ENCODE data around the gene RPP30. TPM values are rescaled to one million over a fixed set of nuclear protein-coding genes. Genes with fewer than 3 reads are reported as not detected.

Gene RPP30
- total and polyA plus RNA-seq, 2 experiments from 2014 or later = 23.6 to 48.4 TPM

DNA sequence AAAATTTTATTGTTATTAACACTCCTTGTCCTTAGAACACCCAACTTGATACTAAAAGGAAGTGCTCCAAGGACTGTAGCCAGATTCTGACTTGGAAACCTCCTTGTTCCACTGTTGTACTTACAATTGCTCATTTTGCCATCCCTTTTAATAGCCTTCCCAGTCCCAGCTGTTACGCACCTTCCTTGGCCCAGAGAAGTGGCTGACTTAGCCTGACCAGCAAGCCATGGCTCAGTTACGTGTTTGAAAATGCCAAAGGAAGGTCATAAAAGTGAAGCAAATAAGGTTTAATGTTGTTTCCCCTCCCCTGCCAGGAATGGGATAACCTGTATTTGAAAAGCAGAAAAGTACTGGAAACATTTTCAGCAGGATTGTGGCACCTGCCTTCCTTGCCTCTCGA is 52.8 kb downstream of the RPP30 start:
- peaks cover 16% of the 10 kb centered on the region for H3K4me1 ChIP-seq (ENCODE audit: low read depth)
- no peak overlapping the region for H3K27ac ChIP-seq
- H3K36me3 ChIP-seq = no peaks in the 10 kb centered on the region
- H3K27me3 ChIP-seq = peaks cover 16% of the 10 kb centered on the region
- TF ChIP-seq, protein P1, sequence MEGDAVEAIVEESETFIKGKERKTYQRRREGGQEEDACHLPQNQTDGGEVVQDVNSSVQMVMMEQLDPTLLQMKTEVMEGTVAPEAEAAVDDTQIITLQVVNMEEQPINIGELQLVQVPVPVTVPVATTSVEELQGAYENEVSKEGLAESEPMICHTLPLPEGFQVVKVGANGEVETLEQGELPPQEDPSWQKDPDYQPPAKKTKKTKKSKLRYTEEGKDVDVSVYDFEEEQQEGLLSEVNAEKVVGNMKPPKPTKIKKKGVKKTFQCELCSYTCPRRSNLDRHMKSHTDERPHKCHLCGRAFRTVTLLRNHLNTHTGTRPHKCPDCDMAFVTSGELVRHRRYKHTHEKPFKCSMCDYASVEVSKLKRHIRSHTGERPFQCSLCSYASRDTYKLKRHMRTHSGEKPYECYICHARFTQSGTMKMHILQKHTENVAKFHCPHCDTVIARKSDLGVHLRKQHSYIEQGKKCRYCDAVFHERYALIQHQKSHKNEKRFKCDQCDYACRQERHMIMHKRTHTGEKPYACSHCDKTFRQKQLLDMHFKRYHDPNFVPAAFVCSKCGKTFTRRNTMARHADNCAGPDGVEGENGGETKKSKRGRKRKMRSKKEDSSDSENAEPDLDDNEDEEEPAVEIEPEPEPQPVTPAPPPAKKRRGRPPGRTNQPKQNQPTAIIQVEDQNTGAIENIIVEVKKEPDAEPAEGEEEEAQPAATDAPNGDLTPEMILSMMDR (IDR thresholded peaks at IDR 0.05; ENCODE audit: low read depth, low read length) = no peak
- H3K9me3 ChIP-seq (ENCODE audit: low read depth) = no peaks in the 10 kb centered on the region
- H3K4me3 ChIP-seq = no peak overlapping the region
- DNase-seq (ENCODE audit: low read depth in 1 of 2, low spot score in 1 of 2) = no peak

DNA sequence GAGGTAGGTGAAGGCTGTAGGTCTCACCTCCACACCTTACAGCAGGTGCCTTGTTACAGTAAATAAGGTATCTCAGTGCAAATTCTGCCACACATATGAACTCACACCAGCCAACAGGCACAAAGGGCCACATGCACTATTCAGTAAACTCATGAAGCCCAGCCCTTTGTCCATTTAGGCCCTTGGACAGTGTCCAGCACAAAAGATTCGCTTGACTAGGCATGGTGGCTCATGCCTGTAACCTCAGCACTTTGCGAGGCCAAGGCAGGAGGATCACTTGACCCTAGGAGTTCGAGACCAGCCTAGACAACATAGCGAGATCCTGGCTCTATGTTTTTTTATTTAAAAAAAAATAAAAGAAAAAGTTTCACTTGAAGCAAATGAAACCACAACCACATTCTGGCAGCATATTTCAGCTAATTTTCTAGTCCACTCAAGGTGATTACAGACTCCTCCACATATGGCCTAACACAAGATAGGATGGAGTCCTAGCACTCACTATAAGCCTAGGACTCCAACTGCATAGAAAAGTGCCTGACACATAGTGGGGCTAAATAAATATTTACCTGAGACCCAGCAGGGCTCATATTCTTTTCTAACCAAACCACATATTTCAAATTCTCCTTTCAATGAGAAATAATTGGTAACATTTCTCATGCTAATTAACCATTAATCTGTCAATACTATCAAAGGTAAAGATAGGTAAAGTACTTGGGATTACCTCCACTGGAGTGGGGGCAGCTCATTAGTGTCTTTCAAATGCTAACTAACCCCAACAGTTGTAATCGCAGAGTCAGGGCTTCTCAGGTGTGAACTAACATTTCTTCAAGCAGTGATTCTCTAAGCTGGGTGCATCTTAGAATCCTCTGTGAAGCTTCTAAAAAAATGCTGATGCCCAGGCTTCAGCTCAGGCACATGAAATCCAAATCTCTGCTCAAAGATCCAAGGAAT is 53.6 kb downstream of the RPP30 start:
- H3K27me3 ChIP-seq = peaks cover 16% of the 10 kb centered on the region
- no peak overlapping the region for H3K4me3 ChIP-seq
- DNase-seq (ENCODE audit: low read depth in 1 of 2, low spot score in 1 of 2) = no peak
- H3K9me3 ChIP-seq (ENCODE audit: low read depth) = no peaks in the 10 kb centered on the region
- H3K27ac ChIP-seq = no peak overlapping the region
- peaks cover 15% of the 10 kb centered on the region for H3K4me1 ChIP-seq (ENCODE audit: low read depth)
- H3K36me3 ChIP-seq = no peaks in the 10 kb centered on the region
- TF ChIP-seq, protein P1 (IDR thresholded peaks at IDR 0.05; ENCODE audit: low read depth, low read length) = no peak

DNA sequence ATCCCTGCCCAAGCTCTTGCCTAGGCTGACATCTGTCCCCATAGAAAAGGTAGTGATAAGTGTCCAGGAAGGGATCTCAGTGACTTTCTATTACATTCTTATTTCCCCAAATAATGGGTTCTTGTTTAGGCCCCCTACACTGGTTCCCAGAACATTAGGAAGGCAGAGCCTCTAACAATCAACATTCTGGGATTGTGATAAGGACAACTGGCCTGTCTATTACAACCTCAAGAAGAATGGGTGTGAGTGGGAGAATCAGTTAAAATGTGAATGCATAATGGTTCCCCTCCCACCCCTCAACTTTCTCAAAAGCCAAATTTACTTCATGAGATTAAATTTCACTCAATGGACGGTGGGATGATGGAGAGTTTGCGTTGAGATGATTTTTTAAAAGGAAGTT is 55.5 kb downstream of the RPP30 start:
- Histone ChIP-seq H3K27ac (no peak overlapping the region), H3K36me3 (no peaks in the 10 kb centered on the region), H3K4me3 (no peak overlapping the region), H3K27me3 (peaks cover 16% of the 10 kb centered on the region), H3K4me1 (ENCODE audit: low read depth) (peaks cover 18% of the 10 kb centered on the region), H3K9me3 (ENCODE audit: low read depth) (no peaks in the 10 kb centered on the region)
- TF ChIP-seq, protein P1 (IDR thresholded peaks at IDR 0.05; ENCODE audit: low read depth, low read length) = no peak
- DNase-seq (ENCODE audit: low read depth in 1 of 2, low spot score in 1 of 2) = no peak

DNA sequence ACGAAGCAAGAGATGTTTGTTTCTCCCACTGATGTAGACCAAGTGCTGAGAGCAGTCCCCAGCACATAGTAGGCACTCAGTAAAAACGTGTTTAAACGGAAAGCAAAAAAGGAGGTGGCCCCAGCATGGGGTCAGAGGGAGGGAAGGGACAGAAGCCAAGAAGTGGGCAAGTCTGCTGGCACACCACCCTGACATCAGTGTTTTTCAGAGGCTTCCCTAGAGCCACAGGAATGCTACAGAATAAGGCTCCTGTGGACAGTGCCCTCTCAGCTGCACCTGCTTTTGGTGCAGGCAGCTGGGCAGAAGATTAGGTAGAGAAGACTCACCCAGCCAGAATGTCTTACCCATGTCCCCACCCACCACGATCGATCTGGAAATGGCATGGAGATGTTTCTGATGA is 57.4 kb downstream of the RPP30 start:
- TF ChIP-seq, protein P1 (IDR thresholded peaks at IDR 0.05; ENCODE audit: low read depth, low read length) = no peak
- Histone ChIP-seq H3K36me3 (no peaks in the 10 kb centered on the region), H3K4me1 (ENCODE audit: low read depth) (peaks cover 18% of the 10 kb centered on the region), H3K4me3 (no peak overlapping the region), H3K27me3 (peaks cover 3% of the 10 kb centered on the region), H3K9me3 (ENCODE audit: low read depth) (no peaks in the 10 kb centered on the region), H3K27ac (peak overlapping the region; percentile 99)
- no peak for DNase-seq (ENCODE audit: low read depth in 1 of 2, low spot score in 1 of 2)

GRCh38 chr10:90930070-90930837 is 58.5 kb downstream of the RPP30 start:
- peaks cover 3% of the 10 kb centered on the region for H3K27me3 ChIP-seq
- no peaks in the 10 kb centered on the region for H3K9me3 ChIP-seq (ENCODE audit: low read depth)
- DNase-seq (ENCODE audit: low read depth in 1 of 2, low spot score in 1 of 2) = peak; percentile 81 to 93

More at GRCh38 chr10:90930070-90930837, 58.5 kb downstream of the RPP30 start:
- no peaks in the 10 kb centered on the region for H3K36me3 ChIP-seq
- peak overlapping the region; percentile 99 for H3K27ac ChIP-seq
- H3K4me1 ChIP-seq (ENCODE audit: low read depth) = peaks cover 26% of the 10 kb centered on the region
- TF ChIP-seq, protein P1 (IDR thresholded peaks at IDR 0.05; ENCODE audit: low read depth, low read length) = no peak
- no peak overlapping the region for H3K4me3 ChIP-seq

Measured in cardiac muscle cell (in vitro differentiated cells and primary cell).